Smooth muscle cell (in vitro differentiated cells): ENCODE measurements around the gene CCDC70. TPM values are rescaled to one million over a fixed set of nuclear protein-coding genes. Genes with fewer than 3 reads are reported as not detected.

Experiments used
- DNase-seq: peaks from one replicate; lab custom pipeline; 2025; ENCODE audit not compliant: unreplicated experiment; lab: John Stamatoyannopoulos, UW
- H2AFZ ChIP-seq: fragments of 200-600 bp; sonication (generic); 2 replicates; pipeline ENCODE4 v1.6.0; 2016; ENCODE audit warnings: antibody characterized with exemption, low read depth, mild to moderate bottlenecking
- H3F3A ChIP-seq: fragments of 200-600 bp; sonication (generic); 2 replicates; pipeline ENCODE4 v1.6.0; 2017; ENCODE audit warnings: antibody characterized with exemption, low read depth
- H3K27ac ChIP-seq: fragments of 200-600 bp; sonication (generic); 2 replicates; pipeline ENCODE4 v1.5.1; 2016; ENCODE audit warnings: low read depth, mild to moderate bottlenecking
- H3K27me3 ChIP-seq: fragments of 200-600 bp; sonication (generic); 2 replicates; pipeline ENCODE4 v1.6.1; 2016; ENCODE audit warnings: low read depth, mild to moderate bottlenecking
- H3K36me3 ChIP-seq: fragments of 200-600 bp; sonication (generic); 2 replicates; pipeline ENCODE4 v1.5.1; 2016; ENCODE audit warnings: low read depth
- H3K4me1 ChIP-seq: fragments of 200-600 bp; sonication (generic); 2 replicates; pipeline ENCODE4 v1.5.1; 2016; ENCODE audit warnings: low read depth
- H3K4me2 ChIP-seq: fragments of 200-600 bp; sonication (generic); 2 replicates; pipeline ENCODE4 v1.6.0; 2016; ENCODE audit warnings: mild to moderate bottlenecking
- H3K4me3 ChIP-seq: fragments of 200-600 bp; sonication (generic); 2 replicates; pipeline ENCODE4 v1.5.1; 2016; ENCODE audit warnings: mild to moderate bottlenecking
- H3K79me2 ChIP-seq: fragments of 200-600 bp; sonication (generic); 2 replicates; pipeline ENCODE4 v1.6.0; 2016; ENCODE audit warnings: low read depth, mild to moderate bottlenecking
- H3K9ac ChIP-seq: fragments of 200-600 bp; sonication (generic); 2 replicates; pipeline ENCODE4 v1.6.0; 2016; ENCODE audit warnings: low read depth
- H3K9me3 ChIP-seq: fragments of 200-600 bp; sonication (generic); replicated peaks from 2 replicates; pipeline ENCODE4 v1.5.1; 2016; ENCODE audit warnings: low read depth
- H4K20me1 ChIP-seq: fragments of 200-600 bp; sonication (generic); 2 replicates; pipeline ENCODE4 v1.6.0; 2016; ENCODE audit warnings: low read depth
- CTCF ChIP-seq: fragments of 200-600 bp; sonication (generic); IDR thresholded peaks from 2 replicates; pipeline ENCODE4 v1.5.1; 2017; ENCODE audit warnings: borderline replicate concordance, mild to moderate bottlenecking, antibody characterized with exemption; ENCODE audit not compliant: insufficient read depth, poor library complexity, severe bottlenecking
- WGBS: methylation state at CpG from one replicate; pipeline ENCODE4 v1.1.7; 2016; ENCODE audit warnings: low lambda C conversion rate; 5-methylcytosine and 5-hydroxymethylcytosine counted together
- polyA plus RNA-seq: library from polyadenylated mRNA; unstranded; fragments of >200 nt; fragmentation: Nextera tagmentation; extraction: Ambion mirVana; gene quantifications from 2 replicates; pipeline ENCODE4 v1.2.1, GENCODE V29; 2016
- total RNA-seq: library from RNA; depleted of rRNA; stranded (reverse); fragments of >200 nt; gene quantifications from 2 replicates; pipeline ENCODE4 v1.2.3, GENCODE V29; 2014

CCDC70 gene
- total and polyA plus RNA-seq, 2 experiments from 2014 or later = not detected

GRCh38 chr13:51818781-51819511 is 42.8 kb upstream of the CCDC70 start:
- no peak overlapping the region for H3K4me2 ChIP-seq
- WGBS = 72% methylated on average over 9 of the region's 9 CpGs
- H3K9ac ChIP-seq = no peak overlapping the region
- H3K27me3 ChIP-seq = no peaks in the 10 kb centered on the region
- H3F3A ChIP-seq = no peaks in the 10 kb centered on the region
- H3K4me3 ChIP-seq = no peak overlapping the region
- no peak for TF ChIP-seq CTCF
- H3K79me2 ChIP-seq = no peaks in the 10 kb centered on the region
- H3K4me1 ChIP-seq = no peaks in the 10 kb centered on the region
- no peaks in the 10 kb centered on the region for H3K36me3 ChIP-seq
- no peaks in the 10 kb centered on the region for H3K9me3 ChIP-seq
- H2AFZ ChIP-seq = no peak overlapping the region
- no peak for DNase-seq
- H3K27ac ChIP-seq = no peak overlapping the region
- no peaks in the 10 kb centered on the region for H4K20me1 ChIP-seq

- no peak for TF ChIP-seq CTCF
These were observed 42.2 kb upstream of the CCDC70 start for GRCh38 chr13:51819544-51819943.

GRCh38 chr13:51820016-51820597 is 41.7 kb upstream of the CCDC70 start:
- H3K4me3 ChIP-seq = no peak overlapping the region
- no peak overlapping the region for H3K27ac ChIP-seq
- no peak overlapping the region for H2AFZ ChIP-seq
- no peaks in the 10 kb centered on the region for H3K4me1 ChIP-seq
- 92% methylated on average over 4 of the region's 4 CpGs for WGBS
- H3K27me3 ChIP-seq = no peaks in the 10 kb centered on the region
- no peak overlapping the region for H3K4me2 ChIP-seq
- H3K9ac ChIP-seq = no peak overlapping the region
- DNase-seq = no peak
- H3F3A ChIP-seq = no peaks in the 10 kb centered on the region
- H4K20me1 ChIP-seq = no peaks in the 10 kb centered on the region
- no peak for TF ChIP-seq CTCF
- no peaks in the 10 kb centered on the region for H3K36me3 ChIP-seq
- no peaks in the 10 kb centered on the region for H3K79me2 ChIP-seq
- H3K9me3 ChIP-seq = no peaks in the 10 kb centered on the region

More at GRCh38 chr13:51819544-51819943, 42.2 kb upstream of the CCDC70 start:
- Histone ChIP-seq H3K4me3 (no peak overlapping the region), H2AFZ (no peak overlapping the region), H3K9me3 (no peaks in the 10 kb centered on the region), H3K4me2 (no peak overlapping the region), H4K20me1 (no peaks in the 10 kb centered on the region), H3F3A (no peaks in the 10 kb centered on the region), H3K27ac (no peak overlapping the region), H3K27me3 (no peaks in the 10 kb centered on the region), H3K9ac (no peak overlapping the region), H3K79me2 (no peaks in the 10 kb centered on the region), H3K36me3 (no peaks in the 10 kb centered on the region), H3K4me1 (no peaks in the 10 kb centered on the region)
- 85% methylated on average over 3 of the region's 3 CpGs for WGBS
- no peak for DNase-seq

- H3K9ac ChIP-seq = no peak overlapping the region
- H2AFZ ChIP-seq = no peak overlapping the region
- no peaks in the 10 kb centered on the region for H3K36me3 ChIP-seq
- no peak for DNase-seq
- no peak overlapping the region for H3K4me2 ChIP-seq
- H3K4me1 ChIP-seq = no peaks in the 10 kb centered on the region
- TF ChIP-seq CTCF = no peak
- no peaks in the 10 kb centered on the region for H3K27me3 ChIP-seq
- no peaks in the 10 kb centered on the region for H3F3A ChIP-seq
- H3K79me2 ChIP-seq = no peaks in the 10 kb centered on the region
- H3K9me3 ChIP-seq = no peaks in the 10 kb centered on the region
- no peak overlapping the region for H3K27ac ChIP-seq
- no peak overlapping the region for H3K4me3 ChIP-seq
- no peaks in the 10 kb centered on the region for H4K20me1 ChIP-seq
- WGBS = 92% methylated on average over 2 of the region's 2 CpGs
These were observed 40.2 kb upstream of the CCDC70 start for GRCh38 chr13:51821606-51822005.
